ENCODE data around the gene PEX7.
A peak's percentile ranks its signal among the peaks of the same experiment; 100 is the strongest.

The PEX7 gene, protein sequence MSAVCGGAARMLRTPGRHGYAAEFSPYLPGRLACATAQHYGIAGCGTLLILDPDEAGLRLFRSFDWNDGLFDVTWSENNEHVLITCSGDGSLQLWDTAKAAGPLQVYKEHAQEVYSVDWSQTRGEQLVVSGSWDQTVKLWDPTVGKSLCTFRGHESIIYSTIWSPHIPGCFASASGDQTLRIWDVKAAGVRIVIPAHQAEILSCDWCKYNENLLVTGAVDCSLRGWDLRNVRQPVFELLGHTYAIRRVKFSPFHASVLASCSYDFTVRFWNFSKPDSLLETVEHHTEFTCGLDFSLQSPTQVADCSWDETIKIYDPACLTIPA

DNA sequence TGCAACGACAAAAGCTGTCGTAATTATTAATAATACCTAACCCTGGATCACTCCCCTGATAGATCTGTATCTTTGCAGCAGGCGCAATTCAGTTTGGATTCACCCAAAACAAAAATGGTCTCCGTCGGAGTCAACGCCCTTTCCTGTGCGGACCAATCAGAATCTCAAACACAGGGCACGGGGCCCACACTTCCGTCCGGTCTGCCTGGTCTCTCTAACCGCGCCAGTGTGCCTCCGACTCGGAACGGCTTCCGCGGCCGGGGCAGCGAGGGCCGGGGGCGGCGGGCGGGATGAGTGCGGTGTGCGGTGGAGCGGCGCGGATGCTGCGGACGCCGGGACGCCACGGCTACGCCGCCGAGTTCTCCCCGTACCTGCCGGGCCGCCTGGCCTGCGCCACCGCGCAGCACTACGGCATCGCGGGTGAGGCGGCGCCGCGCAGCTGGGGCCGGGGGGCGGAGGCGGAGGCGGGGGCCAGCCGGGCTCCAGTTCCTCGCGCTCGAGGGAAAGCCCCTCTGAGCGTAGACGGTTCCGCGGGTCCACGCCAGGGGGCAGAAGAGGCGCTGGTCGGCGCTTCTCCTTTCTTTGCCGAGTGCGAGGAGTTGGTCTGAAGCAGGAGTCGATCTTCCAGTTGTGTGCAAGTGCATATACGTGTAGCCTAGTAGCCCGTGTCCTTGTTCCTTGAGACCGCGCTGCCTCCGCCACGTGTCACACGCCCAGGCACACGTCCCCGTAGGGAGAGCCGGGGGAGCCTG is at the start of gene PEX7:
TSS of gene PEX7 (plus strand) at position 217 of the 752 bp plus-strand sequence. CDS start at position 291, 74 bp downstream.
- TF ChIP-seq, protein P1, sequence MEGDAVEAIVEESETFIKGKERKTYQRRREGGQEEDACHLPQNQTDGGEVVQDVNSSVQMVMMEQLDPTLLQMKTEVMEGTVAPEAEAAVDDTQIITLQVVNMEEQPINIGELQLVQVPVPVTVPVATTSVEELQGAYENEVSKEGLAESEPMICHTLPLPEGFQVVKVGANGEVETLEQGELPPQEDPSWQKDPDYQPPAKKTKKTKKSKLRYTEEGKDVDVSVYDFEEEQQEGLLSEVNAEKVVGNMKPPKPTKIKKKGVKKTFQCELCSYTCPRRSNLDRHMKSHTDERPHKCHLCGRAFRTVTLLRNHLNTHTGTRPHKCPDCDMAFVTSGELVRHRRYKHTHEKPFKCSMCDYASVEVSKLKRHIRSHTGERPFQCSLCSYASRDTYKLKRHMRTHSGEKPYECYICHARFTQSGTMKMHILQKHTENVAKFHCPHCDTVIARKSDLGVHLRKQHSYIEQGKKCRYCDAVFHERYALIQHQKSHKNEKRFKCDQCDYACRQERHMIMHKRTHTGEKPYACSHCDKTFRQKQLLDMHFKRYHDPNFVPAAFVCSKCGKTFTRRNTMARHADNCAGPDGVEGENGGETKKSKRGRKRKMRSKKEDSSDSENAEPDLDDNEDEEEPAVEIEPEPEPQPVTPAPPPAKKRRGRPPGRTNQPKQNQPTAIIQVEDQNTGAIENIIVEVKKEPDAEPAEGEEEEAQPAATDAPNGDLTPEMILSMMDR (IDR thresholded peaks at IDR 0.05; ENCODE audit: low read length, missing control alignments), result peak; percentile 61
- H3K4me3 ChIP-seq (replicated peaks; ENCODE audit: low read depth, low read length), result peak within 1 kb of the TSS; percentile 69
- peak; percentile 93 for DNase-seq (ENCODE audit: low read depth)

DNA sequence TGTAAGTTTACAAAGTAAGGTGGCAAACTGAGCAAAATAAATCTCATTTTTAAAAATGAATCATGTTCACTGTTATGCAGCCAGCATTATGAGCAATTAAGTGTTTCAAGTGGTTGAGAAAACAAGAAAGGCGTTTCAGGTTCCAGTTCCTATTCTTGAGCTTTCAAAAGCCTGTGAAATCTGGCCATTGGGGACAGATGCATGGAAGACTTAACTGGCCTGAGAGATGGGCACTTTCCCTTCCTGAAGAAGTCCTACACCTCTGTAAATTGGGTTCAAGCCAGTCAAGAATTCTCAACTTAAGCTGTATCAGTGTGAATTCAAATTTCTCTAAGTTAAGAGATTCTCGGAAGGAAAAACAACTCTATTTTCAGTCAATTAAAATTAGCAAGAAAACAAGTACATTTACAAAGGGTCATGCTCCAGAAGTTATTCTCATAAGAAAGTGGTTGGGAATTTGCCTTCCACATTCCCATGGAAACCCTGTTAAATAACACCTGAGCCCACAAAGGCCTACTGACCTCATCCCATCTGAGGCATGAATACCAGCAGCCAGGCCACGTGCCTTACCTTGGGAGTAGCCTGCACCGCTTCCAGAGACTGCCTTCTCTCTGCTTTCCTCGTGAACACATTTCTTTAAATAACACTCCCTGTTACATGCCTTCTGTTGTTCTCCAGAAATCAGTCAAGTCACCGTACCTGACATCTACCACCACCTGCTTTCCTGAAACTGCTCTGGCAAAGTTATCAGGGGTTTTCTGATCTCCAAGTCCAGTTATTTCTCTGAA is 49.5 kb upstream of the PEX7 start:
- TF ChIP-seq, protein P1 (IDR thresholded peaks at IDR 0.05; ENCODE audit: low read length, missing control alignments), result no peak
- H3K4me3 ChIP-seq (replicated peaks; ENCODE audit: low read depth, low read length), result no peak overlapping the region
- no peak for DNase-seq (ENCODE audit: low read depth)

DNA sequence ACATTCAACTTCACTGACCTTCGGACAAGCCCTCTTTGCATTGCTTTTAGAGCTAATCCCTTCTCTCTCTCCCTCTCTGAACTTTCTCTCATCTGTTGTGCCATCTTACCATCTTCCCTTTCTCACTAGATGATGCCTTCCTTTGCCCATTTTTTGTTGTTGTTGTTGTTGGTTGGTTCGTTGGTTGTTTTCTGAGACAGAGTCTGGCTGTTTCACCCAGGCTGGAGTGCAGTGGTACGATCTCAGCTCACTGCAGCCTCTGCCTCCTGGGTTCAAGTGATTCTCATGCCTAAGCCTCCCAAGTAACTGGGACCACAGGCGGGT is 49.0 kb upstream of the PEX7 start:
- H3K4me3 ChIP-seq (replicated peaks; ENCODE audit: low read depth, low read length), result no peak overlapping the region
- DNase-seq (ENCODE audit: low read depth), result no peak
- TF ChIP-seq, protein P1 (IDR thresholded peaks at IDR 0.05; ENCODE audit: low read length, missing control alignments), result no peak

DNA sequence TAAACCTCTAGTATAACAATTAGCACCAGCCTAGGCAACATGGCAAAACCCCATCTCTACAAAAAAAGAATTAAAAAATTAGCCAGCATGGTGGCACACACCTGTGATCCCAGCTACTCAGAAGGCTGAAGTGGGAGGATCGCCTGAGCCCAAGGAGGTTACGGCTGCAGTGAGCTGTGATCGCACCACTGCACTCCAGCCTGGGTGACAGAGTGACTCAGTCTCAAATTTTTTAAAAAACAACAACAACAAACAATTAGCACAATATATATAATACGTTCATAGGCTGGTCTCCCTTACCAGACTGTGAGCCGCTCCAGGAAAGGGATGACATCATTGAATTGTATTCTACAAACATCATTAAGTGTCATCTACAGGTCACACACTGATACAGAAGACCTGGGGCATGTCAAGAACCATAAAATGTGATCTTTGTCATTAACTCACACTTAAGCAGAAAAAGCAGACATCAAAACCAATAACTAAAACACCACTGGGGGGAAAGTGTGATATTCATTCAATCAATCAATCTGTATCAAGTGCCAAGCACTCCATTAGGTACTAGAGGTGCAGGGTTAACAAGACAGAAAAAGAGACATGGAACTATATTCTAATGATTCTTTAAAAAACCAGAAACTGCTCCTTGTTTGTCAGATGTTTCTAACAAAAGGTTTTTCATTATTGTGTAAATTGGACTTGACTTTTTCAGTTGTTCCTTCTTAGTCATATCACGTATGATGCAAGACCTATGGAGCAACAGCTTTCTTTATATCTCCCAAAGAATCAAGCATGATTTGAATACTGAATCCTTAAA is 48.0 kb upstream of the PEX7 start:
- DNase-seq (ENCODE audit: low read depth), result peak; percentile 86
- TF ChIP-seq, protein P1 (IDR thresholded peaks at IDR 0.05; ENCODE audit: low read length, missing control alignments), result no peak

DNA sequence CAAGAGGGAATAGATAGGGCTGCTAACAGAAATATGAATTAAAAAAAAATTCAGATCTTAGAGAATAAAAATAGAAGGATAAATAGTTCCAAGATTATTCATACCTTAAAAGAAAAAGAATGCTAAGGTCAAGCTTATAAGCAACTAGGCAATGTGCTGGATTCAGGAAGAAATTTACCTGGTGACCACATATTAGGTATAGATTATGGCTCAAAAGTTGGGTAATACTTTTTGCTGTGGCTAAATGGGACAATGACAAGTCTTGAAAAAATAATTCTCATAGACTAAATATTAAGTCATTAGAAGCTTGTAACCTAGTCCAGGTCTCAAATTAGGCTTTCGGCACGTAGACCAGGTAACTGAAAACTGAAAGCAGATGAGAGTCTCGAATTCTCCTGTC is 47.3 kb upstream of the PEX7 start:
- DNase-seq (ENCODE audit: low read depth), result no peak
- no peak overlapping the region for H3K4me3 ChIP-seq (replicated peaks; ENCODE audit: low read depth, low read length)
- TF ChIP-seq, protein P1 (IDR thresholded peaks at IDR 0.05; ENCODE audit: low read length, missing control alignments), result no peak

More for the DNA sequence above, 48.0 kb upstream of the PEX7 start:
- no peak overlapping the region for H3K4me3 ChIP-seq (replicated peaks; ENCODE audit: low read depth, low read length)

DNA sequence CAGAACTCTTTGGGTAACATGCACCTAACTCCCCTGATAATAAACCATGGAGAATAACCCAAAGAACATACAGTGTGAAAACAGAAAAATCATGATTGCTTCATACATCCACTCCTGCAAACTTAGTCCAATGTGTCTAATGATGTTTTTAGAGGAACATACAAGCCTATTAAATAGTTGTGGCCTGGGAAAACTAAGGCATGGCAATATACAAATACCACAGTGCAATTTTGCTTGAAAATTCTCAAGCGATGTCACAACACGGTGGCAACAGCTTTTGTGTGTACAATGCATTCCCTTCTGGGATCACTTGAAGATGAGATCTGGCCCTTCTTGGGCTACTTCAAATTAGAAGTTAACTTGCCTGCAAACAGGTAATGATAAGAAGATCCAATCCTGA is 46.8 kb upstream of the PEX7 start:
- no peak overlapping the region for H3K4me3 ChIP-seq (replicated peaks; ENCODE audit: low read depth, low read length)
- peak; percentile 33 for DNase-seq (ENCODE audit: low read depth)
- TF ChIP-seq, protein P1 (IDR thresholded peaks at IDR 0.05; ENCODE audit: low read length, missing control alignments), result no peak

Data from fibroblast of pulmonary artery (primary cell).